Activated CD4-positive, alpha-beta T cell treated with anti-CD3 and anti-CD28 coated beads for 4 hours (primary cell): ENCODE data around the gene CHST11.

Source experiments
- DNase-seq, 2 donors: peaks; one replicate each; pipeline ENCODE4 v3.0.0-alpha.2; 2020

The CHST11 gene

GRCh38 chr12:104749545-104749944 lies 292.8 kb downstream of the CHST11 start:
- DNase-seq: no peak

- DNase-seq: no peak
These were observed 293.3 kb downstream of the CHST11 start for GRCh38 chr12:104750061-104750460.

- no peak for DNase-seq
These were observed 294.4 kb downstream of the CHST11 start for GRCh38 chr12:104751120-104751519.

GRCh38 chr12:104751594-104751993 lies 294.8 kb downstream of the CHST11 start:
- no peak for DNase-seq

GRCh38 chr12:104752016-104752415 lies 295.3 kb downstream of the CHST11 start:
- no peak for DNase-seq

- DNase-seq: no peak
These were observed 296.1 kb downstream of the CHST11 start for GRCh38 chr12:104752881-104753280.

GRCh38 chr12:104756901-104757300 lies 300.2 kb downstream of the CHST11 start:
- no peak for DNase-seq

- DNase-seq: no peak
These were observed 302.0 kb downstream of the CHST11 start for GRCh38 chr12:104758771-104759170.

GRCh38 chr12:104761091-104761490 lies 304.3 kb downstream of the CHST11 start:
- DNase-seq: no peak

- no peak for DNase-seq
These were observed 304.9 kb downstream of the CHST11 start for GRCh38 chr12:104761611-104762010.

GRCh38 chr12:104763168-104763805 lies 306.5 kb downstream of the CHST11 start:
- DNase-seq: no peak

- DNase-seq: no peak
These were observed 307.7 kb downstream of the CHST11 start for GRCh38 chr12:104764225-104765091.

GRCh38 chr12:104767261-104767660 lies 310.5 kb downstream of the CHST11 start:
- DNase-seq: no peak

GRCh38 chr12:104768033-104768432 lies 311.3 kb downstream of the CHST11 start:
- no peak for DNase-seq

- no peak for DNase-seq
These were observed 312.4 kb downstream of the CHST11 start for GRCh38 chr12:104769144-104769561.

GRCh38 chr12:104772336-104772735 lies 315.6 kb downstream of the CHST11 start:
- no peak for DNase-seq

GRCh38 chr12:104775731-104776231 lies 319.0 kb downstream of the CHST11 start:
- no peak for DNase-seq

- no peak for DNase-seq
These were observed 322.4 kb downstream of the CHST11 start for GRCh38 chr12:104779134-104779533.

- DNase-seq: no peak
These were observed 325.5 kb downstream of the CHST11 start for GRCh38 chr12:104782296-104782695.

GRCh38 chr12:104784592-104784991 lies 327.8 kb downstream of the CHST11 start:
- no peak for DNase-seq

- no peak for DNase-seq
These were observed 329.1 kb downstream of the CHST11 start for GRCh38 chr12:104785886-104786285.

- no peak for DNase-seq
These were observed 329.6 kb downstream of the CHST11 start for GRCh38 chr12:104786352-104786751.

GRCh38 chr12:104788840-104789271 lies 332.1 kb downstream of the CHST11 start:
- DNase-seq: no peak
